Pancreas (tissue), 10 donors: Measurements from ENCODE around the gene SGK1. TPM values are rescaled to one million over a fixed set of nuclear protein-coding genes. Genes with fewer than 3 reads are reported as not detected.
"Not testable (repeated sequence)": the region's sequence is repeated elsewhere in the genome, so short reads cannot be mapped to it uniquely, and the experiment has no call there.

Source experiments
- ATAC-seq, 4 donors: fragments of 200-7000 bp; cut with Tn5 transposase; one replicate each; pipeline versions ENCODE4 v1.8.0 to v1.9.1; 2020; ENCODE audit warnings: mild to moderate bottlenecking in 4 of 4, moderate library complexity in 4 of 4
- DNase-seq, 6 donors: peaks; one replicate each; pipeline ENCODE4 v3.0.0-alpha.2; 2020
- FAIRE-seq: peaks from 2 replicates; lab custom pipeline; 2012; peaks lifted over from hg19 to GRCh38; lab: Jason Lieb, UNC
- H3K27ac ChIP-seq, 4 donors: fragments of 200-600 bp; sonication (generic); 1 replicate in 3 of 4; 2 replicates in 1 of 4; pipeline versions ENCODE4 v1.5.0 to v1.8.0; 2020
- H3K27me3 ChIP-seq, 4 donors: fragments of 200-600 bp; one replicate each; pipeline ENCODE4 v1.8.0; 2021
- H3K36me3 ChIP-seq, 3 donors: fragments of 200-600 bp; sonication (generic) in 1 of 3; one replicate each; pipeline versions ENCODE4 v1.5.0 to v1.8.0; 2020 to 2021
- H3K4me1 ChIP-seq, 3 donors: fragments of 200-600 bp; one replicate each; pipeline ENCODE4 v1.8.0; 2021
- H3K4me3 ChIP-seq, 4 donors: fragments of 200-600 bp; sonication (generic) in 2 of 4; one replicate each; pipeline versions ENCODE4 v1.5.0 to v1.8.0; 2020 to 2021
- H3K9me3 ChIP-seq, 4 donors: fragments of 200-600 bp; one replicate each; pipeline ENCODE4 v1.8.0; 2021
- CTCF ChIP-seq, 4 donors: fragments of 200-600 bp; sonication (generic) in 3 of 4; IDR thresholded peaks; one replicate each; pipeline versions ENCODE4 v1.5.0 to v1.8.0; 2021; ENCODE audit warnings: antibody characterized with exemption in 4 of 4
- WGBS, 2 donors: extraction: QIAGEN DNeasy Blood & Tissue Kit; methylation state at CpG; one replicate each; pipeline ENCODE4 v1.1.7; 2013; 5-methylcytosine and 5-hydroxymethylcytosine counted together
- intact Hi-C, 3 donors: fragments of 100-400 bp; cut with DNase I; formaldehyde crosslinking; loops; one replicate each; pipeline versions ENCODE4 v1.11.1 to v1.14.2; 2022
- polyA plus RNA-seq, 2 donors: library from polyadenylated mRNA; stranded (reverse); fragments of 200-250 nt; gene quantifications; one replicate each; pipeline ENCODE4 v1.2.3, GENCODE V29; 2013
- total RNA-seq, 6 donors: library from RNA; stranded (reverse); fragmentation: NEBNext Ultra II Directional in 4 of 6; extraction: Animal tissue kit (Norgen Biotek cat#: 25700) in 4 of 6; gene quantifications; one replicate each; pipeline versions ENCODE4 v1.2.1 to v1.2.4, GENCODE V29; 2021 to 2023
- donor health status: healthy with polysubstance abuse.
- donor health status: DM: no; HTN: no; CAD: no; lungs with moderate emphysema.
- donor health status: DM: no; HTN: no; CAD: no.
- donor health status: control.
- donor health status: control.
- donor health status: Bipolar disorder and iron deficiency.
- donor health status: DM: yes; HTN: yes; CAD: no.
- donor health status: DM: no; HTN: no; CAD: no.
- donor health status: DM: no; HTN: no; CAD: no.
- donor health status: DM: yes; HTN: yes; CAD: no.

SGK1 gene
- total and polyA plus RNA-seq, 8 donors: 56.8 to 189 (median 95.4) TPM

GRCh38 chr6:134266776-134267175 is 51.1 kb downstream of the SGK1 start:
- WGBS, 2 donors: 28 to 49% methylated on average over 2 of the region's 2 CpGs
- no peaks in the 10 kb centered on the region for H3K27me3 ChIP-seq
- H3K36me3 ChIP-seq: no peaks in the 10 kb centered on the region
- H3K9me3 ChIP-seq: no peaks in the 10 kb centered on the region
- intact Hi-C loops: no loop called here
- H3K27ac ChIP-seq: no peak overlapping the region
- no peak for TF ChIP-seq CTCF (IDR thresholded peaks at IDR 0.05)
- DNase-seq (no peak), FAIRE-seq (no peak), ATAC-seq (no peak)
- H3K4me3 ChIP-seq: no peak overlapping the region
- peaks cover 0 to 5% (median 5%) of the 10 kb centered on the region in 3 donors for H3K4me1 ChIP-seq

GRCh38 chr6:134261766-134262165 is 56.1 kb downstream of the SGK1 start:
- ATAC-seq: no peak
- Histone ChIP-seq H3K27ac (no peak overlapping the region), H3K4me3 (no peak overlapping the region), H3K4me1 (peaks cover 0 to 16% (median 7%) of the 10 kb centered on the region in 3 donors), H3K27me3 (no peaks in the 10 kb centered on the region), H3K36me3 (no peaks in the 10 kb centered on the region), H3K9me3 (no peaks in the 10 kb centered on the region)
- no peak for TF ChIP-seq CTCF (IDR thresholded peaks at IDR 0.05)
- intact Hi-C loops: no loop called here
- 91% methylated on average over 5 of the region's 5 CpGs for WGBS, 2 donors
- no peak for FAIRE-seq
- no peak for DNase-seq

- Histone ChIP-seq H3K4me1 (peaks cover 3 to 19% (median 5%) of the 10 kb centered on the region in 3 donors), H3K4me3 (no peak overlapping the region), H3K27me3 (no peaks in the 10 kb centered on the region), H3K36me3 (no peaks in the 10 kb centered on the region), H3K9me3 (no peaks in the 10 kb centered on the region), H3K27ac (peak overlapping the region in 2 of 4 donors; percentile 34 to 79)
- WGBS, 2 donors: 20 to 36% methylated on average over 3 of the region's 3 CpGs
- intact Hi-C loops: loop anchor here in 1 of 3 donors (5.0 kb wide), 1 partner anchor 82 kb away; no protein-coding TSS in a partner anchor
- no peak for TF ChIP-seq CTCF (IDR thresholded peaks at IDR 0.05)
- FAIRE-seq: no peak
- DNase-seq: peak in 3 of 6 donors; percentile 42 to 53 (median 49)
- ATAC-seq: peak; percentile 85 to 92 (median 86)
Measured at GRCh38 chr6:134258849-134259306, 59.0 kb downstream of the SGK1 start.

- Histone ChIP-seq H3K4me3 (no peak overlapping the region), H3K36me3 (no peaks in the 10 kb centered on the region), H3K9me3 (no peaks in the 10 kb centered on the region), H3K27me3 (no peaks in the 10 kb centered on the region), H3K27ac (peak overlapping the region in 2 of 4 donors; percentile 19 to 79), H3K4me1 (peaks cover 5 to 25% (median 9%) of the 10 kb centered on the region in 3 donors)
- FAIRE-seq: no peak
- no peak for DNase-seq
- intact Hi-C loops: loop anchor here in 1 of 3 donors (5.0 kb wide), 1 partner anchor 80 kb away; no protein-coding TSS in a partner anchor
- no peak for TF ChIP-seq CTCF (IDR thresholded peaks at IDR 0.05)
- no peak for ATAC-seq
- WGBS, 2 donors: 52 to 59% methylated on average over 3 of the region's 3 CpGs
Measured at GRCh38 chr6:134257516-134257915, 60.4 kb downstream of the SGK1 start.

- no peak for FAIRE-seq
- no peak overlapping the region for H3K27ac ChIP-seq
- 97 to 98% methylated on average over 8 of the region's 8 CpGs for WGBS, 2 donors
- TF ChIP-seq CTCF (IDR thresholded peaks at IDR 0.05): no peak
- intact Hi-C loops: loop anchor here in 1 of 3 donors (5.0 kb wide), 1 partner anchor 80 kb away; no protein-coding TSS in a partner anchor
- H3K36me3 ChIP-seq: no peaks in the 10 kb centered on the region
- H3K27me3 ChIP-seq: no peaks in the 10 kb centered on the region
- no peak for DNase-seq
- no peaks in the 10 kb centered on the region for H3K9me3 ChIP-seq
- peaks cover 5 to 25% (median 9%) of the 10 kb centered on the region in 3 donors for H3K4me1 ChIP-seq
- no peak overlapping the region for H3K4me3 ChIP-seq
- no peak for ATAC-seq
Measured at GRCh38 chr6:134256862-134257261, 61.0 kb downstream of the SGK1 start.

- intact Hi-C loops: loop anchor here in 1 of 3 donors (5.0 kb wide), 1 partner anchor 78 kb away; no protein-coding TSS in a partner anchor
- H3K4me3 ChIP-seq, DNase-seq, H3K9me3 ChIP-seq, H3K27ac ChIP-seq, ATAC-seq, H3K36me3 ChIP-seq, FAIRE-seq, H3K27me3 ChIP-seq: not testable (repeated sequence)
- peaks cover 16 to 35% (median 22%) of the 10 kb centered on the region in 3 donors for H3K4me1 ChIP-seq
- WGBS, 2 donors: 63 to 78% methylated on average over 2 of the region's 2 CpGs
Measured at GRCh38 chr6:134255280-134255679, 62.6 kb downstream of the SGK1 start.
